ENCODE data around the gene MGAT3.
"Not testable (repeated sequence)": the region's sequence is repeated elsewhere in the genome, so short reads cannot be mapped to it uniquely, and the experiment has no call there.

Gene MGAT3

GRCh38 chr22:39490966-39491680 is 34.3 kb downstream of the MGAT3 start:
- DNase-seq (ENCODE audit: low spot score), result no peak

- no peak for DNase-seq (ENCODE audit: low spot score)
Measured at GRCh38 chr22:39491696-39492095, 34.9 kb downstream of the MGAT3 start.

GRCh38 chr22:39492186-39492585 is 35.4 kb downstream of the MGAT3 start:
- no peak for DNase-seq (ENCODE audit: low spot score)

GRCh38 chr22:39493759-39494158 is 36.9 kb downstream of the MGAT3 start:
- no peak for DNase-seq (ENCODE audit: low spot score)

GRCh38 chr22:39494471-39495120 is 37.8 kb downstream of the MGAT3 start:
- DNase-seq (ENCODE audit: low spot score), result no peak

GRCh38 chr22:39496131-39496838 is 39.5 kb downstream of the MGAT3 start:
- peak; percentile 74 for DNase-seq (ENCODE audit: low spot score)

GRCh38 chr22:39497429-39497828 is 40.6 kb downstream of the MGAT3 start:
- DNase-seq (ENCODE audit: low spot score), result no peak

- no peak for DNase-seq (ENCODE audit: low spot score)
Measured at GRCh38 chr22:39498368-39498767, 41.6 kb downstream of the MGAT3 start.

- DNase-seq (ENCODE audit: low spot score), result no peak
Measured at GRCh38 chr22:39498802-39499201, 42.0 kb downstream of the MGAT3 start.

- DNase-seq (ENCODE audit: low spot score), result no peak
Measured at GRCh38 chr22:39500101-39500500, 43.3 kb downstream of the MGAT3 start.

GRCh38 chr22:39501644-39502108 is 44.9 kb downstream of the MGAT3 start:
- no peak for DNase-seq (ENCODE audit: low spot score)

GRCh38 chr22:39502109-39502788 is 45.4 kb downstream of the MGAT3 start, which contains the start of gene MIEF1:
MIEF1 (plus strand) TSS chr22:39502290; CDS start chr22:39511295, 9,005 bp downstream.
- DNase-seq (ENCODE audit: low spot score), result peak; percentile 93

GRCh38 chr22:39502789-39503409 is 46.1 kb downstream of the MGAT3 start:
- DNase-seq (ENCODE audit: low spot score), result no peak

GRCh38 chr22:39503630-39504029 is 46.8 kb downstream of the MGAT3 start:
- no peak for DNase-seq (ENCODE audit: low spot score)

GRCh38 chr22:39504071-39504470 is 47.3 kb downstream of the MGAT3 start:
- no peak for DNase-seq (ENCODE audit: low spot score)

GRCh38 chr22:39507021-39507420 is 50.2 kb downstream of the MGAT3 start:
- not testable (repeated sequence) for DNase-seq (ENCODE audit: low spot score)

GRCh38 chr22:39508393-39508792 is 51.6 kb downstream of the MGAT3 start:
- peak; percentile 43 for DNase-seq (ENCODE audit: low spot score)

- no peak for DNase-seq (ENCODE audit: low spot score)
Measured at GRCh38 chr22:39510529-39511149, 53.8 kb downstream of the MGAT3 start.

- no peak for DNase-seq (ENCODE audit: low spot score)
Measured at GRCh38 chr22:39511226-39511625, 54.4 kb downstream of the MGAT3 start.

GRCh38 chr22:39512026-39512425 is 55.2 kb downstream of the MGAT3 start:
- DNase-seq (ENCODE audit: low spot score), result no peak

GRCh38 chr22:39513791-39514190 is 57.0 kb downstream of the MGAT3 start:
- DNase-seq (ENCODE audit: low spot score), result no peak
